Occipital lobe (tissue), 2 donors: ENCODE measurements around the gene CAP2. TPM values are rescaled to one million over a fixed set of nuclear protein-coding genes. Genes with fewer than 3 reads are reported as not detected.
"Not testable (repeated sequence)": the region's sequence is repeated elsewhere in the genome, so short reads cannot be mapped to it uniquely, and the experiment has no call there.

ENCODE experiments used
- DNase-seq: peaks from one replicate; lab custom pipeline; 2025; lab: John Stamatoyannopoulos, UW
- total RNA-seq: library from RNA; depleted of rRNA; stranded (reverse); fragments of >200 nt; gene quantifications from one replicate; pipeline ENCODE4 v1.2.3, GENCODE V29; 2014

CAP2 gene
- total RNA-seq, 1 donor from 2014 or later: 33.7 TPM

- no peak for DNase-seq
Measured at GRCh38 chr6:17432356-17432755, 39.0 kb downstream of the CAP2 start.

GRCh38 chr6:17439243-17439993 lies 46.0 kb downstream of the CAP2 start:
- DNase-seq: no peak

- DNase-seq: not testable (repeated sequence)
Measured at GRCh38 chr6:17440811-17441210, 47.4 kb downstream of the CAP2 start.

GRCh38 chr6:17442196-17442595 lies 48.8 kb downstream of the CAP2 start:
- DNase-seq: no peak

- DNase-seq: no peak
Measured at GRCh38 chr6:17446713-17447112, 53.3 kb downstream of the CAP2 start.

GRCh38 chr6:17448165-17448564 lies 54.8 kb downstream of the CAP2 start:
- DNase-seq: no peak

- DNase-seq: no peak
Measured at GRCh38 chr6:17450397-17450796, 57.0 kb downstream of the CAP2 start.

- no peak for DNase-seq
Measured at GRCh38 chr6:17450832-17451231, 57.4 kb downstream of the CAP2 start.

GRCh38 chr6:17452096-17452495 lies 58.7 kb downstream of the CAP2 start:
- no peak for DNase-seq

GRCh38 chr6:17454316-17455005 lies 61.1 kb downstream of the CAP2 start:
- no peak for DNase-seq

- DNase-seq: no peak
Measured at GRCh38 chr6:17455919-17456318, 62.5 kb downstream of the CAP2 start.

GRCh38 chr6:17456711-17457110 lies 63.3 kb downstream of the CAP2 start:
- no peak for DNase-seq

- no peak for DNase-seq
Measured at GRCh38 chr6:17457405-17457804, 64.0 kb downstream of the CAP2 start.

- DNase-seq: no peak
Measured at GRCh38 chr6:17457956-17458355, 64.6 kb downstream of the CAP2 start.

- DNase-seq: no peak
Measured at GRCh38 chr6:17458966-17459365, 65.6 kb downstream of the CAP2 start.

GRCh38 chr6:17460862-17461261 lies 67.5 kb downstream of the CAP2 start:
- DNase-seq: no peak

GRCh38 chr6:17466147-17466546 lies 72.8 kb downstream of the CAP2 start:
- DNase-seq: no peak

GRCh38 chr6:17466707-17467106 lies 73.3 kb downstream of the CAP2 start:
- DNase-seq: no peak

GRCh38 chr6:17469006-17469832 lies 75.8 kb downstream of the CAP2 start:
- DNase-seq: no peak

GRCh38 chr6:17470202-17470937 lies 77.0 kb downstream of the CAP2 start:
- no peak for DNase-seq

GRCh38 chr6:17470938-17471327 lies 77.5 kb downstream of the CAP2 start:
- DNase-seq: no peak
